Osteoblast (primary cell): ENCODE measurements around the gene GLIS2. TPM values are rescaled to one million over a fixed set of nuclear protein-coding genes. Genes with fewer than 3 reads are reported as not detected.

Experiments
- DNase-seq: peaks from one replicate; pipeline ENCODE4 v3.0.0; 2011; ENCODE audit warnings: low spot score, mixed read lengths; ENCODE audit not compliant: insufficient read length; ENCODE audit errors: missing footprints
- H2AFZ ChIP-seq: 2 replicates; pipeline ENCODE4 v1.6.0; 2011; ENCODE audit warnings: mild to moderate bottlenecking, low read length
- H3K27ac ChIP-seq: 2 replicates; pipeline ENCODE4 v1.5.1; 2011; ENCODE audit warnings: mild to moderate bottlenecking, low read depth, low read length, moderate library complexity
- H3K27me3 ChIP-seq: 2 replicates; pipeline ENCODE4 v1.6.0; 2012; ENCODE audit warnings: mild to moderate bottlenecking, control low read depth, inconsistent platforms, low read length, moderate library complexity; ENCODE audit not compliant: insufficient read depth
- H3K36me3 ChIP-seq: 2 replicates; pipeline ENCODE4 v1.5.1; 2011; ENCODE audit warnings: mild to moderate bottlenecking, low read length, control low read depth, moderate library complexity; ENCODE audit not compliant: insufficient read depth
- H3K4me1 ChIP-seq: 2 replicates; pipeline ENCODE4 v1.5.1; 2011; ENCODE audit warnings: mild to moderate bottlenecking, low read length, control low read depth, moderate library complexity; ENCODE audit not compliant: insufficient read depth
- H3K4me2 ChIP-seq: 2 replicates; pipeline ENCODE4 v1.6.0; 2011; ENCODE audit warnings: mild to moderate bottlenecking, low read length; ENCODE audit not compliant: insufficient read depth
- H3K4me3 ChIP-seq: fragments of 200-600 bp; sonication (generic); 3 replicates; pipeline ENCODE4 v1.5.1; 2012; ENCODE audit warnings: mild to moderate bottlenecking, low read length, inconsistent platforms; ENCODE audit not compliant: insufficient read depth
- H3K79me2 ChIP-seq: 2 replicates; pipeline ENCODE4 v1.6.0; 2012; ENCODE audit warnings: mild to moderate bottlenecking, low read length, control low read depth, inconsistent platforms; ENCODE audit not compliant: insufficient read depth
- H3K9me3 ChIP-seq: 2 replicates; pipeline ENCODE4 v1.5.1; 2011; ENCODE audit warnings: low read depth, low read length, control low read depth
- H4K20me1 ChIP-seq: 2 replicates; pipeline ENCODE4 v1.6.0; 2012; ENCODE audit warnings: mild to moderate bottlenecking, low read length, control low read depth; ENCODE audit not compliant: insufficient read depth
- CTCF ChIP-seq: IDR thresholded peaks from 2 replicates; pipeline ENCODE4 v1.5.1; 2011; ENCODE audit warnings: mild to moderate bottlenecking, low read depth, low read length, moderate library complexity; ENCODE audit errors: extremely low read depth
- total RNA-seq: library from RNA; depleted of rRNA; stranded (reverse); fragments of >200 nt; gene quantifications from 2 replicates; pipeline ENCODE4 v1.2.3, GENCODE V29; 2012

GLIS2 gene
- total RNA-seq, 1 donor, result 5.4 TPM

DNA sequence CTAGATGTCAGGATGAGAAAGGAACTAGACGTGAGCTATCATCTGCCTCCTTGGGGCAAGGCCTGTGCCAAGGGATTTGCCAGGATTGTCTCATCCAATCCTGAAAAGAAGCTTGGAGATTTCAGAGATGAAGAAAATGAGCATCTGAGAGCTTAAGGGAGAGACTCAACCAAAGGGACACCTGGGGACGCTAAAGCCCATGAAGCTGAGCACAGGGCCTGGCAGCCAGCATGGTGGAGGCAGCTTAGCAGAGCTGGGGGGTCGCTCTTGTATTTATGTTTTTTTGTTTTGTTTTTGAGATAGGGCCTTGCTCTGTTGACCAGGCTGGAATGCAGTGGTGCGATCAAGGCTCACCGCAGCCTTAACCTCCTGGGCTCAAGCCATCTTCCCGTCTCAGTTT lies 18.4 kb upstream of the GLIS2 start:
- H3K4me3 ChIP-seq, result no peak overlapping the region
- H3K27ac ChIP-seq, result no peak overlapping the region
- DNase-seq, result no peak
- H3K4me1 ChIP-seq, result peaks cover 27% of the 10 kb centered on the region
- H2AFZ ChIP-seq, result no peak overlapping the region
- no peaks in the 10 kb centered on the region for H3K36me3 ChIP-seq
- no peaks in the 10 kb centered on the region for H3K27me3 ChIP-seq
- no peak for TF ChIP-seq CTCF
- H3K79me2 ChIP-seq, result no peaks in the 10 kb centered on the region
- H4K20me1 ChIP-seq, result peaks cover 3% of the 10 kb centered on the region
- no peak overlapping the region for H3K4me2 ChIP-seq
- H3K9me3 ChIP-seq, result no peaks in the 10 kb centered on the region

DNA sequence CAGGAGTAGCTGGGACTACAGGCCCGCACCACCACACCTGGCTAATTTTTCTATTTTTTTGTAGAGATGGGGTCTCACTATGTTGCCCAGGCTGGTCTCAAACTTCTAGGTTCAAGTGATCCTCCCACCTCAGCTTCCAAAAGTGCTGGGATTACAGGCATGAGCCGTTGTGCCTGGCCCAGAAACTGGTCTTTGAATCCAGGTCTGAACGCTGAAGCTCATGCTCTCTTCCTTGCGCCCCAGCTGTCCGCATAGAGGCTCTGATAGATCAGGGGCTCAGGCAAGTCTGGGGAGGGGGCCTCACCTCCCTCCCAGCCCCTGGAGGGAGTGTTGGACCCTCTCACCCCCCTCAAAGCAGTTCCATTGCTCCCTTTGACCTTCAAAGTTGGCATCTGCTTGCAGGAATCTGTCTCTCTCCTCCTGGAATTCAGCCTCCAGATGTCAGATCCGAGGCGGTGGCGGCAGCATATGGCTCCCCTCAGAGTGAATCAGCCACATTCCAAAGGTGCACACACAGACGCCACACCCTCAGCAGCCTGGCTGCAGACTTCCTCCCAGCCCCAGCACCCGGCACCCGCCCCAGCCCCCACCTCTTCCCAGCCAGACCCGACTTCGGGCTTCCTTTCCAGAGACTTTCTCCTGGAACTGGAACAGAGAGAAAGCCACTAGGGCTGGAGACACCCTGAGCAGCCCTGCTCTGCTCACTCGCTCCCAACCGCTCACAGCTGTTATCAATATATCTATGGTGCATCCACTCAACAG lies 16.9 kb upstream of the GLIS2 start:
- H3K27me3 ChIP-seq, result no peaks in the 10 kb centered on the region
- peak overlapping the region; percentile 76 for H2AFZ ChIP-seq
- H3K79me2 ChIP-seq, result no peaks in the 10 kb centered on the region
- peaks cover 18% of the 10 kb centered on the region for H3K4me1 ChIP-seq
- no peaks in the 10 kb centered on the region for H3K36me3 ChIP-seq
- TF ChIP-seq CTCF, result no peak
- peak overlapping the region; percentile 78 for H3K4me2 ChIP-seq
- H4K20me1 ChIP-seq, result no peaks in the 10 kb centered on the region
- peak overlapping the region; percentile 51 for H3K4me3 ChIP-seq
- H3K27ac ChIP-seq, result peak overlapping the region; percentile 61
- DNase-seq, result peak; percentile 98
- H3K9me3 ChIP-seq, result no peaks in the 10 kb centered on the region

DNA sequence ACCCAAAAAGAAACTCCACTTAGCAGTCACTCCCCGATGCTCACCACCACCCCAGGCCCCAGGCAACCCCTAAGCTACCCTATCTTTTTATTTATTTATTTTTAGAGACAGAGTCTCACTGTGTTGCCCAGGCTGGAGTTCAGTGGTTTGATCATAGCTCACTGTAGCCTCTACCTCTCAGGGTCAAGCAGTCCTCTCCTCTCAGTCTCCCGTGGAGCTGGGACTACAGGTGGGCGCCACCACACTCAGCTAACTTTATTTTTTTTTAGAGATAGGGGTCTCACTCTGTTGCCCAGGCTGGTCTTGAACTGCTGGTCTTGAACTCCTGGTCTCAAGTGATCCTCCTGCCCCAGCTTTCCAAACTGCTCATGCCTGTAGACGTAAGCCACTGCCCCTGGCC lies 14.7 kb upstream of the GLIS2 start:
- H3K27ac ChIP-seq, result no peak overlapping the region
- no peak overlapping the region for H3K4me2 ChIP-seq
- no peak for TF ChIP-seq CTCF
- H3K27me3 ChIP-seq, result no peaks in the 10 kb centered on the region
- H3K9me3 ChIP-seq, result no peaks in the 10 kb centered on the region
- no peaks in the 10 kb centered on the region for H3K79me2 ChIP-seq
- no peak for DNase-seq
- peaks cover 13% of the 10 kb centered on the region for H3K4me1 ChIP-seq
- no peaks in the 10 kb centered on the region for H4K20me1 ChIP-seq
- no peak overlapping the region for H2AFZ ChIP-seq
- H3K4me3 ChIP-seq, result no peak overlapping the region
- no peaks in the 10 kb centered on the region for H3K36me3 ChIP-seq

- H3K27me3 ChIP-seq, result no peaks in the 10 kb centered on the region
- no peaks in the 10 kb centered on the region for H3K36me3 ChIP-seq
- no peak overlapping the region for H3K4me2 ChIP-seq
- H4K20me1 ChIP-seq, result no peaks in the 10 kb centered on the region
- no peak overlapping the region for H3K4me3 ChIP-seq
- no peak overlapping the region for H2AFZ ChIP-seq
- H3K4me1 ChIP-seq, result peaks cover 17% of the 10 kb centered on the region
- H3K27ac ChIP-seq, result no peak overlapping the region
- peaks cover 6% of the 10 kb centered on the region for H3K79me2 ChIP-seq
- H3K9me3 ChIP-seq, result no peaks in the 10 kb centered on the region
- DNase-seq, result no peak
- TF ChIP-seq CTCF, result no peak
Observed at GRCh38 chr16:4301968-4302367, 13.9 kb upstream of the GLIS2 start.
